HCT116 (cell line): ENCODE measurements around the gene KCNB1. TPM values are rescaled to one million over a fixed set of nuclear protein-coding genes. Genes with fewer than 3 reads are reported as not detected.

Experiments used
- ATAC-seq: fragments of 200-7000 bp; cut with Tn5 transposase; 2 replicates; pipeline ENCODE4 v1.9.1; 2020; ENCODE audit warnings: mild to moderate bottlenecking, moderate library complexity
- BruUV-seq: library from RNA; stranded (reverse); fragments of 400-500 nt; replicated peaks from 2 replicates; lab custom pipeline; 2021; lab: Mats Ljungman, UMichigan
- CTCF ChIA-PET: fragments of 300-600 bp; sonication (Branson Sonifier 250); formaldehyde crosslinking; loops from one replicate; lab custom pipeline; 2021; ENCODE audit warnings: antibody characterized with exemption; lab: Charles Lee
- POLR2A ChIA-PET: fragments of 300-600, 350-600 bp; sonication (Branson Sonifier 250); formaldehyde crosslinking; loops from one replicate; lab custom pipeline; 2021; ENCODE audit warnings: antibody characterized with exemption; lab: Charles Lee
- RAD21 ChIA-PET, 2 experiments: fragments of 300-600 bp; sonication (Branson Sonifier 250); formaldehyde crosslinking; loops; one replicate each; lab custom pipeline; 2023; ENCODE audit warnings: low total read pairs in 2 of 2; ENCODE audit not compliant: uncharacterized antibody in 2 of 2, unreplicated experiment in 2 of 2, low non-redundant PET in 1 of 2; lab: Charles Lee
- DNase-seq: peaks from one replicate; pipeline ENCODE4 v3.0.0-alpha.2; 2010; ENCODE audit warnings: low read depth, low spot score
- H2AFZ ChIP-seq: fragments of 200-600 bp; shearing (Covaris generic), sonication (generic); 2 replicates; pipeline ENCODE4 v1.6.1; 2017; ENCODE audit warnings: low read depth, mixed run types, mixed read lengths, antibody characterized with exemption, low read length; ENCODE audit not compliant: poor library complexity, severe bottlenecking
- H3K27ac ChIP-seq: 2 replicates; pipeline ENCODE4 v1.5.1; 2012; ENCODE audit warnings: low read depth, low read length
- H3K27me3 ChIP-seq: fragments of 200-600 bp; sonication (generic); 2 replicates; pipeline ENCODE4 v1.6.1; 2016; ENCODE audit warnings: mixed run types, low read length, mixed read lengths; ENCODE audit not compliant: insufficient read depth
- H3K36me3 ChIP-seq, 2 experiments: fragments of 200-500 bp in 1 of 2; fragments of 200-600 bp in 1 of 2; sonication (Bioruptor generic) in 1 of 2; sonication (generic) in 1 of 2; 2 replicates each; pipeline versions ENCODE4 v1.5.1 to v1.6.1; 2014 to 2016; ENCODE audit warnings: low read length in 2 of 2, inconsistent platforms in 1 of 2, mixed read lengths in 1 of 2, mixed run types in 1 of 2; ENCODE audit not compliant: insufficient read depth in 2 of 2, control insufficient read depth in 1 of 2
- H3K4me1 ChIP-seq, 2 experiments: fragments of 200-600 bp in 1 of 2; sonication (generic) in 1 of 2; 2 replicates each; pipeline versions ENCODE4 v1.5.1 to v1.6.1; 2012 to 2017; ENCODE audit warnings: low read length in 2 of 2, inconsistent platforms in 1 of 2, mild to moderate bottlenecking in 1 of 2, mixed read lengths in 1 of 2, mixed run types in 1 of 2, moderate library complexity in 1 of 2; ENCODE audit not compliant: insufficient read depth in 2 of 2, control insufficient read depth in 1 of 2
- H3K4me2 ChIP-seq: fragments of 200-600 bp; sonication (generic); 2 replicates; pipeline ENCODE4 v1.6.1; 2017; ENCODE audit warnings: mixed run types, low read length, mixed read lengths
- H3K4me3 ChIP-seq, 2 experiments: fragments of 200-600 bp in 1 of 2; sonication (generic) in 1 of 2; replicated peaks in 1 of 2; 2 replicates each; pipeline ENCODE4 v1.5.1; 2011 to 2016; ENCODE audit warnings: low read length in 2 of 2, control low read depth in 1 of 2, low read depth in 1 of 2, mild to moderate bottlenecking in 1 of 2, mixed read lengths in 1 of 2, mixed run types in 1 of 2
- H3K79me2 ChIP-seq: fragments of 200-600 bp; sonication (generic); 2 replicates; pipeline ENCODE4 v1.6.1; 2017; ENCODE audit warnings: mild to moderate bottlenecking, mixed run types, low read length, moderate library complexity, mixed read lengths; ENCODE audit not compliant: insufficient read depth
- H3K9ac ChIP-seq: fragments of 200-600 bp; sonication (generic); 2 replicates; pipeline ENCODE4 v1.6.1; 2016; ENCODE audit warnings: low read length, mixed read lengths
- H3K9me2 ChIP-seq: fragments of 200-600 bp; sonication (generic), shearing (Covaris generic); 2 replicates; pipeline ENCODE4 v1.6.1; 2017; ENCODE audit warnings: mixed run types, mild to moderate bottlenecking, moderate library complexity; ENCODE audit not compliant: insufficient read depth
- H3K9me3 ChIP-seq, 2 experiments: fragments of 200-500 bp in 1 of 2; fragments of 200-600 bp in 1 of 2; sonication (Bioruptor generic) in 1 of 2; sonication (generic) in 1 of 2; 2 replicates each; pipeline ENCODE4 v1.6.1; 2014 to 2017; ENCODE audit warnings: low read length in 2 of 2, mixed read lengths in 2 of 2, inconsistent platforms in 1 of 2, low read depth in 1 of 2, mild to moderate bottlenecking in 1 of 2, mixed run types in 1 of 2, moderate library complexity in 1 of 2; ENCODE audit not compliant: control insufficient read depth in 1 of 2, insufficient read depth in 1 of 2
- H4K20me1 ChIP-seq: fragments of 200-600 bp; sonication (generic), shearing (Covaris generic); 2 replicates; pipeline ENCODE4 v1.6.1; 2017; ENCODE audit warnings: mixed run types, mild to moderate bottlenecking, moderate library complexity; ENCODE audit not compliant: insufficient read depth
- CEBPB ChIP-seq: IDR thresholded peaks from 2 replicates; pipeline ENCODE4 v1.6.1; 2012; ENCODE audit warnings: low read depth
- CTCF ChIP-seq, 3 experiments: fragments of 200-600 bp in 1 of 3; sonication (generic) in 1 of 3; IDR thresholded peaks in 2 of 3; conservative IDR thresholded peaks in 1 of 3; 2 replicates each; pipeline ENCODE4 v1.5.1; 2012 to 2017; ENCODE audit warnings: low read depth in 2 of 3, low read length in 2 of 3, antibody characterized with exemption in 1 of 3, borderline replicate concordance in 1 of 3, control low read depth in 1 of 3, mild to moderate bottlenecking in 1 of 3, mixed read lengths in 1 of 3, mixed run types in 1 of 3, moderate library complexity in 1 of 3; ENCODE audit not compliant: insufficient read depth in 1 of 3
- ELF1 ChIP-seq: IDR thresholded peaks from 2 replicates; pipeline ENCODE4 v1.6.1; 2012; ENCODE audit warnings: low read depth, borderline replicate concordance
- JUND ChIP-seq: IDR thresholded peaks from 2 replicates; pipeline ENCODE4 v1.6.1; 2012
- intact Hi-C: fragments of 100-400 bp; cut with micrococcal nuclease; formaldehyde crosslinking; loops from 2 replicates; pipeline ENCODE4 v1.10.0; 2022
- total RNA-seq: library from RNA; stranded (reverse); gene quantifications from one replicate; pipeline ENCODE4 v1.2.1, GENCODE V29; 2021; ENCODE audit not compliant: unreplicated experiment

KCNB1 gene
- total RNA-seq, 1 experiment from 2014 or later: 0.79 TPM

DNA sequence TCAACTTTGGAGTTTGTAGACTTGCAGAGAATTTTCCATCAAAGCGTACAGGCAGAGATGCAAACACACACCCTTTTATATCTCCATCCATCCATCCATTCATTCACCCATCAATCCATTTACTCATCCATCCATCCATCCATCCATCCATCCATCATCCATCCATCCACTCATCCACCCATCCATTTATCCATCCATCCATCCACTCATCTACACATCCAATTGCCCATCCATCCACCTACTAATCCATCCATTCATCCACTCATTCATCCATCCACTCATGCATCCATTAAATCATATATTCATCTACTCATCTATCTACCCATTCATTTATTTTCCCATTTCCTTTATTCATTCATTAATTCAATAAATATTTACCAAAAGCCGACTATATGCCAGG, 52.1 kb downstream of the KCNB1 start:
- CTCF ChIA-PET: no interaction called here
- Histone ChIP-seq H3K36me3 (no peaks in the 10 kb centered on the region), H3K9me2 (no peaks in the 10 kb centered on the region)

More for the DNA sequence above, 52.1 kb downstream of the KCNB1 start:
- Histone ChIP-seq H3K79me2 (no peaks in the 10 kb centered on the region), H3K27ac (no peak overlapping the region), H3K4me2 (no peak overlapping the region), H3K4me1 (no peaks in the 10 kb centered on the region), H2AFZ (no peak overlapping the region), H3K9ac (no peak overlapping the region), H4K20me1 (no peaks in the 10 kb centered on the region), H3K27me3 (peaks cover 14% of the 10 kb centered on the region; the same call in 1 of the 2 replicates), H3K4me3 (no peak overlapping the region), H3K9me3 (no peaks in the 10 kb centered on the region)
- no TSS peak for BruUV-seq
- TF ChIP-seq CTCF (IDR thresholded peaks at IDR 0.05 in 2 of 3, conservative IDR thresholded peaks at IDR 0.05 in 1 of 3; ENCODE audit: borderline replicate concordance in 1 of 3, insufficient read depth in 1 of 3, low read depth in 2 of 3, low read length in 2 of 3) (no peak), CEBPB (no peak), JUND (no peak), ELF1 (no peak)
- POLR2A ChIA-PET: no interaction called here
- intact Hi-C loops: no loop called here
- RAD21 ChIA-PET: no interaction called here
- DNase-seq (no peak), ATAC-seq (no peak)
